ENCODE results near the gene TMEM209.

Gene TMEM209

GRCh38 chr7:130143986-130144311 is 61.3 kb downstream of the TMEM209 start:
- no peak for DNase-seq (ENCODE audit: low read depth in 2 of 2)

DNA sequence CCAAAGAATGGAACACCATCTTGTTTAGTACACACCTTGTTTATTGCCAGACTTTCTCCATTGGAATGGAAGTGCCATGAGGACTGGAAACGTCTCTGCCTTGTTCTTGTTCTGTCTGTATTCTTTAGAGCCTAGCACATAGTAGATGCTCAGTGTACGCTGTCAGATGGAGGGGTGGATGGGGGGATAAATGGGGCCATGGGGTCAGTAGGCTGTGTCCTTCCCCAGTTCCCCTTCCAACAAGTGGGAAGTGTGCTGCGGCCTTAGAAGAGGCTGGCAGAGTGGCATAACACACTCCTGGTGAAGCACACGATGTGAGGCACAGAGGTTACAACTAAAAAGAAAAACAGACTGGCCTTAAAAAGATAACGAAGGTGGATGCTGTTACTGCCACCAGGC is 61.9 kb downstream of the TMEM209 start:
- no peak for DNase-seq (ENCODE audit: low read depth in 2 of 2)

GRCh38 chr7:130142654-130143333 is 62.4 kb downstream of the TMEM209 start:
- no peak for DNase-seq (ENCODE audit: low read depth in 2 of 2)

DNA sequence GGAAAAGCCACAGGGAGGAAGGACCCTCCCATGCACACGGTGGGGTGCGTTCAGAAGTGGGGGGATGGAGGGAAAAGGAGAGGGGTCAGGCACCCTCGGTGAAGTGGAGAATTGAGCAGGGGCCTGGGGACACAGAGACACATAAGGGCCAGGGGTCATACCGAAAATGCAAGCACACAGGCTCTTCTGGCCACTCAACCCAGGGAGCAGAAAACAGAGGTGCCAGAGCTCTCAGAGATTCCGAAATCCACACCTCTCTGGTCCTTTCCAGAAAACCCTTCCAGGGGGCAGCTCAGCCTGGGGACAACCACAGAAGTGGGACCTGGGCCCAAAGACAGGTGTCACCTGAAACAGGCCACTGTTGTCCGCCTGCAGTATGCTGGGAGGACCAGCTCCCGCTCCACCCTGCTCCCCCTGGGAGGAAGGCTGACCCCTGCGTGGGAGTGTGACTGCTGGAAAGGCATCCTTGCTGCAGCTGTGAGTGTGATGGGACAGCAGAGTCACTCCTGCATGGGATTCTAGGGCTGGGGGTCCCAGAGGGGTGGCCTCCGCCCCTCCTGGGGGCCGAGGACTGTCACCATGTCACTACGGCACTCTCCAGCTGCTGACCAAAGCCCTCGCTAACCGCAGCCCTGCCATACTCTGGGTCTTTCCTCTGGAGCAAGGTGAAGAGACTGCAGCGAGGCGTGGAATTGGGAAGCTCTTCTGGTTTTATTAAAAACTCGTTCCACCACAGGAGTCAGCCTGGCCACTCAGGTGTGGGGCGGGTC is 63.1 kb downstream of the TMEM209 start:
- no peak for DNase-seq (ENCODE audit: low read depth in 2 of 2)

DNA sequence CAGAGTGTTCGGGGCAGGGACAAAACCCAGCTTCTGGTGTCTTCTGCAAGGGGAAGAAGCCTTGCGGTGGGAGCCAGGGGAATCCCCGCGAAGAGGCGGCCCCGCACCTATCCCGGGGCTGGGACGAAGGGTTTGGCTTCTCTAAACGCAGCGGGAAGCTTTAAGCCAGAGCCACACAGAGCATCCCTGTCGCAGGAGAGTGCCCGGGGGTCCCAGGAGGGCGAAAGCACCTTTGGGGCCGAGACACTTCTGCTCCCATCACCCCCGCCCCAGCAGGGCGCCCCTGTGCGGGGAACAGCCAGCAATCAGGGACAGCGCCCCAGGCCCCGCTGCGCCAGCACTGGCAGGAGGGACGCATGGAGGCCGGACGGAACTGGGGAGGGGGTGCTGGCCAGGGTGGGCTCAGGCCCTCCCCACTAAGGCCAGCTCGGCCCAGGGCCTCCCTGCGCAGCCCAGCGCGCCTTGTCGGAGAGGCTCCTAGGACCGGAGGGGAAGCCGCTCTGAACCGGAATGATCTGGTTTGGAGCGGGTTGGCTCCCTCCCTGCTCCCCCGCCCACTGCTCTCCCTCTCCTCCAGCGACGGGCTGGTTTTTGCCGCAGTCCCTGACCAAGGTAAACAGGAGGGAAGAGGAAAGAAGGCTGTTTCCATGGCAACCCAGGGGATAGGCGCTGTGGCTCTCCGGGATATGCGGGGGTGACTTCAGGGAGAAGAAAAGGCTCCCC is 63.9 kb downstream of the TMEM209 start:
- DNase-seq (ENCODE audit: low read depth in 2 of 2): no peak

DNA sequence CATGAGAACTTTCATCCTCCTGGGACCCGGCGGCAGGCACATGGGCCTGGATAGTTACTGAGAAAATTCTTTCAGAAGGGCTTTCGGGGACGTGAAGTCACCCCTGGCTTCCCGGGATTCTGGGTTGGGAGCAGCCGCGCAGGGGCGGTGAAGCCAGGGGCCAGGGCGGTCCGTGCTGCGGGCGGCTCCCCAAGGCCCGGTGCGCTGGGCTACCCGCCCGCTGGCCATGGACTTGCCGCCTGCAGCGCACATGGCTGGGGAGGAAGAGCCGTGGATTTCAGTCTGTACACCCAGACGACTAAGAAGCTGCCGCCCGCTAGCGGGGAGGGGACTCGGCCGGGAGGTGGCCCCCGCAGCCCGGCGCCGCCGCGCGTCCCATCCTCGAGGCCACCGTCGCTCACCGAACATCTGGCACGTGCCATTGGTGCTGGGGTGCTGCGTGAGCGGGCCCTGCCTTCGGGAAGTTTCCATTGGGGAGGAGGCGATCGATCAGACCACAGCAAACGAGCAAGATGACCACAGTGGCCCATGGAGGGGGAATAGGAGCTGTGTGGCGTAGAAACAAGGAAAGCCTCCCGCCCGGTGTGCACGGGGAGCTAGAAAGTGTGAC is 64.5 kb downstream of the TMEM209 start:
- DNase-seq (ENCODE audit: low read depth in 2 of 2): no peak

GRCh38 chr7:130139193-130139960 is 65.8 kb downstream of the TMEM209 start:
- no peak for DNase-seq (ENCODE audit: low read depth in 2 of 2)

DNA sequence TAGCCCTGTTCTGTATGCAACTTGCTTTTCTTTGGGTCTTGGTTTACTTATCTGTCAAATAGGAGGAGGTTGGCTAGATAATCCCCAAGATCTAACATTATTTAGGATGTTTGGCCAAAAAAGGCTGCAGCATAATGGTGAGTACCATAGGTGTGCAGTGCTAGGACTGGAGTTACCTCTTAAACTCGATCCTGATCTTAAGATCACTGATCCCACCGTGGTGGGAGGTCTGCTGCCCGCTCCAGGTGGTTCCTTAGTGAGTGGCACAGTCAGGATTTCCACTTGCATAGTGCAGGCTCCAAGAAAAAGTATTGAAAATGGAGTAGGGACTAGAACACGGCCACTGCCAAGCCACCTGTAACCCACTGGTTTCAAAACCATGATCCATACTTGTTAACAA is 68.0 kb downstream of the TMEM209 start:
- DNase-seq (ENCODE audit: low read depth in 2 of 2): no peak

DNA sequence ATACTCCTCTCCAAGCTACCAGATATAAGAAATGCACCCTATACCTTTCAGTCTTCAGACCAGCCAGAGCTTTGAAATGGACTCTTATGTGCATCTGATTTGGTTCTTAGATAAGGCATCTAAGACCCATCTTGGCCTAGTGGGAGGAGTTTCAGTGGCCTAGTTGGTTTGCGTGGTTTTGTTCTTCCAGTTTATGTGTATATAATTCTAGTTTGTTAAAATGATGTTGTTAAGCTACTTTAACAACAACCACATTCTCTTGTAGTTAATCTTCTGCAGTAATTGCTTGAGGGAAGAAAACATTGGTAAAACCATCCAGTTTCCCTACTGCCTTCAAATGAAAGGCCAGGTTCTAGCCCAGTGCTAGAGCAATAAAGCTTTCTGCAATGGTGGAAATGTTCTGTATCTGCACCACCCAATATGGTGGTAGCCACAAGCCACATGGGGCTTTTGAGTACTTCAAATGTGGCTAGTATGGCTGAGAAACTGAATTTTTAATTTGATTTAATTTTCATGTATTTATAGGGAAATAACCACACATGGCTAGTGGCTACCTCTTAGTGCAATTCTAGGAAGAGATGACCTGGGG is 68.5 kb downstream of the TMEM209 start:
- DNase-seq (ENCODE audit: low read depth in 2 of 2): no peak

GRCh38 chr7:130135208-130136205 is 69.7 kb downstream of the TMEM209 start:
- DNase-seq (ENCODE audit: low read depth in 2 of 2): no peak

- no peak for DNase-seq (ENCODE audit: low read depth in 2 of 2)
Observed at GRCh38 chr7:130134726-130135125, 70.5 kb downstream of the TMEM209 start.

GRCh38 chr7:130134106-130134636 is 71.0 kb downstream of the TMEM209 start:
- DNase-seq (ENCODE audit: low read depth in 2 of 2): no peak

- DNase-seq (ENCODE audit: low read depth in 2 of 2): no peak
Observed at GRCh38 chr7:130133029-130133782, 72.0 kb downstream of the TMEM209 start.

- no peak for DNase-seq (ENCODE audit: low read depth in 2 of 2)
Observed at GRCh38 chr7:130131964-130132875, 73.0 kb downstream of the TMEM209 start.

DNA sequence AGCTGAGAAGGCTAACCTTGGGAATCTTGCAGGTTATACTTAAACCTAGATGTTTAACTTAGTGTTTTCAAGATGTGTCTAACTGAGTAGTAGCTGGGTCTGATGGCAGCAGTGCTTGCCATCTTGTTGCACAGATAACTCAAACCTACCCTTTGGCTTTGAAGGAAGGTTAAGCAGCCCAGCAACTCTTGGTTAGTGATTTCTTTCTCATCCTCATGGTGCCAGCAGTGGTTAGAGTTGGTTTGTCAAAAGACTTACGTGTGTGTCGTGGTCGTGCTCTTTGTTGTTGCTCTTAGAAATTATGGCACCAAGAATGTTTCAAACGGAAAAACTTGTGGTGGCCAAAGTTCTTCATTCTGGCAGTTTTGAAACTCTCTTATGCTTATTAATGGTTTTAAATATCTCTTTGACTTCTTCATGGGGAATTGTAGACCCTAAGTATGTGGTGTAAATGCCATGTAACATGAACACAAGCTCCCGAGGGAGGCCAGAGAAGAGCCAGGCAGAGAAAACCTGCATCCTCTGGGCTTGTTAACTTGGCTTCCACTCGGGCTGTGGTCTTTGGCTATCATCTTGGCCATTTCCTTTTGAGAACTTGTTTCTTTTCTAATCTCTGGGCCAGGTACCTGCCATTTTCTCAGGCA is 73.9 kb downstream of the TMEM209 start:
- DNase-seq (ENCODE audit: low read depth in 2 of 2): no peak

DNA sequence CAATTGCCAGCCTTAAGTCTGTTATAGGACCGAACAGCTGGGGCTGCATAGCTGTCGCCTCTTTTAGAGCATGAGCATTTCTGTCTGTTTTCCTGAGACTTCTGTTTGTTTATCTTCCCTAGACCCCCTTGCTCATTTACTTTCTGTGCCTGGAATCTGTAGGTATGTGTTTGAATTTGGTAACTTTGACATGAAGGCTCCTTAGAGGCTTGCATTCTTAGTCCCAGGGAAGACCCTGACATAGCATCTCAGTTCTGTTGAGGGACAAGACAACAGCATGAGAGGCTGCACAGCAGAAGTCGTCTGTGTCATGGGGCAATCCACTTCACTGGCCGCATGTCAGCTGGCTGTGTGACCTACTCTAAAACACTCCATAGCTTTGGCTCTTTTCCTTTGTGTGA is 76.2 kb downstream of the TMEM209 start:
- no peak for DNase-seq (ENCODE audit: low read depth in 2 of 2)

DNA sequence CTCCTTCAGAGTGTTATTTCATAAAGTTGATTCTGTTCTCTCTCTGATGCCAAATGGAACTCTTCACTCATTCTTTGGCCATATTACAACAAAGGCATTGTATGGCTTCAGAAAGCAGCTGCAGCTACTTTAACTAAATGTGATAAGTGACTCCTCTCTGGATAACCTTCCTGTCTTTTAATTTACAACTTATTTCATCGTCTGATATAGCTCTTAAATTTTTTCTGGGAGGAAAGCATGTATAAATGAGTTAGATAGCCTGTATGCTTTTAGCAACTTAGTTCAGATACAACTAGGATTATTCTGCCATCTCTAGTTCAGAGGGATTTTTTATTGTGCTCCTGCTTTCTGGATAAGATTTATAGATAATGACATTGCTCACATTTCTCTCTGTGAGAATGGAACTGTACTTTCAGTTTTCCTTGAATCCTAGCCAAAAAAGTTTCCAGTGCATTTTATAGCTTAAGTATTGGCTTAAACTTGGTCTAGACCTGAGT is 77.3 kb downstream of the TMEM209 start:
- DNase-seq (ENCODE audit: low read depth in 2 of 2): no peak
